HepG2 (cell line): ENCODE results near the gene AFF1. TPM values are rescaled to one million over a fixed set of nuclear protein-coding genes. Genes with fewer than 3 reads are reported as not detected.

ENCODE experiments used
- AHDC1 ChIP-seq: sonication (generic); formaldehyde crosslinking; IDR thresholded peaks from 2 replicates; pipeline ENCODE4 v1.5.1; 2020; ENCODE audit warnings: mild to moderate bottlenecking, missing genetic modification reagents, borderline replicate concordance
- CENPX ChIP-seq: sonication (generic); formaldehyde crosslinking; IDR thresholded peaks from 2 replicates; pipeline ENCODE4 v1.9.0; 2021; ENCODE audit warnings: mild to moderate bottlenecking, missing genetic modification reagents, moderate library complexity
- HNF1A ChIP-seq, 2 experiments: sonication (generic) in 1 of 2; formaldehyde crosslinking in 1 of 2; IDR thresholded peaks; 2 replicates each; pipeline versions ENCODE4 v1.4.0 to v1.6.1; 2016 to 2020; ENCODE audit warnings: borderline replicate concordance in 1 of 2, low read depth in 1 of 2, mild to moderate bottlenecking in 1 of 2, missing genetic modification reagents in 1 of 2
- HOXA5 ChIP-seq: sonication (generic); formaldehyde crosslinking; IDR thresholded peaks from 2 replicates; pipeline ENCODE4 v1.4.0; 2020; ENCODE audit warnings: missing genetic modification reagents
- KLF6 ChIP-seq: IDR thresholded peaks from 2 replicates; pipeline ENCODE4 v1.8.0; 2016; ENCODE audit warnings: missing biosample characterization, missing genetic modification reagents
- LBX2 ChIP-seq: sonication (generic); formaldehyde crosslinking; IDR thresholded peaks from 2 replicates; pipeline ENCODE4 v1.5.0; 2020; ENCODE audit warnings: missing genetic modification reagents, mild to moderate bottlenecking, borderline replicate concordance
- MLXIP ChIP-seq: sonication (generic); formaldehyde crosslinking; IDR thresholded peaks from 2 replicates; pipeline ENCODE4 v1.9.0; 2021; ENCODE audit warnings: missing genetic modification reagents, borderline replicate concordance
- PCBP1 ChIP-seq: fragments of 200-400 bp; formaldehyde crosslinking; IDR thresholded peaks from 2 replicates; pipeline ENCODE4 v1.6.1; 2017; ENCODE audit warnings: mild to moderate bottlenecking, low read depth, low read length, borderline replicate concordance
- RNF2 ChIP-seq: fragments of 450-650 bp; conservative IDR thresholded peaks from 2 replicates; pipeline ENCODE4 v1.6.1; 2016; ENCODE audit warnings: low read depth
- SMC3 ChIP-seq: IDR thresholded peaks from 2 replicates; pipeline ENCODE4 v1.6.1; 2011; ENCODE audit warnings: low read length, improper control_type of control experiment
- ZBTB20 ChIP-seq: sonication (generic); formaldehyde crosslinking; IDR thresholded peaks from 2 replicates; pipeline ENCODE4 v1.8.1; 2023; ENCODE audit warnings: missing genetic modification reagents, low read depth, mild to moderate bottlenecking, borderline replicate concordance
- ZNF24 ChIP-seq: fragments of 450-650 bp; IDR thresholded peaks from 2 replicates; pipeline ENCODE4 v1.6.1; 2017; ENCODE audit warnings: antibody characterized with exemption, mild to moderate bottlenecking
- ZNF563 ChIP-seq: sonication (generic); formaldehyde crosslinking; IDR thresholded peaks from 2 replicates; pipeline ENCODE4 v1.8.0; 2022; ENCODE audit warnings: mild to moderate bottlenecking, moderate library complexity, missing genetic modification reagents
- polyA plus RNA-seq, 8 experiments: library from polyadenylated mRNA; depleted of rRNA in 3 of 8; stranded (reverse) in 7 of 8; unstranded in 1 of 8; fragments of >200 nt; fragmentation: Illumina TruSeq in 4 of 8; extraction: Trizol in 4 of 8; gene quantifications; 2 replicates each; pipeline versions ENCODE4 v1.2.1 to v1.2.3, GENCODE V29; 2011 to 2016; ENCODE audit warnings: low read depth in 4 of 8, missing spikeins in 1 of 8, mixed read lengths in 1 of 8; ENCODE audit not compliant: insufficient read depth in 1 of 8
- total RNA-seq, 5 experiments: library from RNA; depleted of rRNA; stranded (reverse); fragments of >200 nt; fragmentation: Illumina TruSeq; extraction: Trizol; gene quantifications; 2 replicates each; pipeline ENCODE4 v1.2.3, GENCODE V29; 2016; ENCODE audit warnings: low read depth in 1 of 5

The AFF1 gene
- total and polyA plus RNA-seq, 2 of the 13 experiments (the other 11 are each of a cell fraction or from before 2014, with no cell fraction given), result 15.5 to 15.9 TPM

- TF ChIP-seq RNF2, result no peak
- TF ChIP-seq SMC3, result 0 out of 2 replicates have a peak, but pooled peaks have one; percentile 23
- TF ChIP-seq HNF1A (IDR thresholded peaks at IDR 0.05; ENCODE audit: low read depth), result peak; percentile 36; the same call in 1 of the 2 replicates
- peak; percentile 39; the same call in 1 of the 2 replicates for TF ChIP-seq HNF1A (CRISPR knock-in tag; IDR thresholded peaks at IDR 0.05; ENCODE audit: borderline replicate concordance)
- no peak for TF ChIP-seq CENPX (CRISPR knock-in tag)
- TF ChIP-seq ZNF24, result no peak
- TF ChIP-seq ZBTB20 (CRISPR knock-in tag), result no peak
- no peak for TF ChIP-seq ZNF563
- no peak for TF ChIP-seq LBX2
- 0 out of 2 replicates have a peak, but pooled peaks have one; percentile 30 for TF ChIP-seq MLXIP (CRISPR knock-in tag)
- no peak for TF ChIP-seq PCBP1
- TF ChIP-seq KLF6 (CRISPR knock-in tag), result no peak
- peak; percentile 67; the same call in 1 of the 2 replicates for TF ChIP-seq AHDC1
- 0 out of 2 replicates have a peak, but pooled peaks have one; percentile 54 for TF ChIP-seq HOXA5 (CRISPR knock-in tag)
Measured at GRCh38 chr4:86972997-86973396, 38.2 kb downstream of the AFF1 start (continued).
